IMR-90 (cell line): ENCODE results near the gene SCN8A. TPM values are rescaled to one million over a fixed set of nuclear protein-coding genes. Genes with fewer than 3 reads are reported as not detected.

ENCODE experiments used
- ATAC-seq: fragments of 200-7000 bp; cut with Tn5 transposase; 2 replicates; pipeline ENCODE4 v1.9.1; 2020; ENCODE audit warnings: low read depth, mild to moderate bottlenecking, moderate library complexity
- BruUV-seq: library from RNA; stranded (reverse); fragments of 400-500 nt; replicated peaks from 2 replicates; lab custom pipeline; 2021; lab: Mats Ljungman, UMichigan
- CTCF ChIA-PET: fragments of 300-600 bp; formaldehyde crosslinking; extraction: SDS; loops from one replicate; lab custom pipeline; 2021; ENCODE audit warnings: antibody characterized with exemption; lab: Yijun Ruan, JAX
- POLR2A ChIA-PET: fragments of 300-600 bp; sonication (Branson Sonifier 250); formaldehyde crosslinking; loops from one replicate; lab custom pipeline; 2022; ENCODE audit warnings: antibody characterized with exemption; ENCODE audit not compliant: unreplicated experiment; lab: Charles Lee
- DNase-seq: peaks from one replicate; pipeline ENCODE4 v3.0.0; 2013
- H2AFZ ChIP-seq: replicated peaks from 2 replicates; pipeline ENCODE3; 2013; ENCODE audit warnings: low read length, mild to moderate bottlenecking; ENCODE audit not compliant: poor library complexity
- H2AK5ac ChIP-seq: 2 replicates; pipeline ENCODE4 v1.6.1; 2013; ENCODE audit warnings: low read depth, low read length, inconsistent platforms
- H2AK9ac ChIP-seq: replicated peaks from 2 replicates; pipeline ENCODE3; 2013; ENCODE audit warnings: mild to moderate bottlenecking, low read depth, low read length, moderate library complexity; ENCODE audit not compliant: poor library complexity
- H2BK120ac ChIP-seq: 2 replicates; pipeline ENCODE4 v1.6.1; 2013; ENCODE audit warnings: low read depth, low read length, inconsistent platforms
- H2BK15ac ChIP-seq: 3 replicates; pipeline ENCODE4 v1.6.1; 2013; ENCODE audit warnings: low read depth, low read length, inconsistent platforms
- H2BK20ac ChIP-seq: 2 replicates; pipeline ENCODE4 v1.6.1; 2013; ENCODE audit warnings: low read depth, mild to moderate bottlenecking, inconsistent platforms, low read length, moderate library complexity
- H2BK5ac ChIP-seq: 2 replicates; pipeline ENCODE4 v1.6.1; 2013; ENCODE audit warnings: mild to moderate bottlenecking, low read depth, low read length, inconsistent platforms; ENCODE audit not compliant: poor library complexity, severe bottlenecking
- H3K14ac ChIP-seq: replicated peaks from 2 replicates; pipeline ENCODE4 v1.6.1; 2013; ENCODE audit warnings: low read depth, low read length, inconsistent platforms
- H3K18ac ChIP-seq: 2 replicates; pipeline ENCODE4 v1.6.1; 2013; ENCODE audit warnings: low read depth, low read length, control low read depth
- H3K23ac ChIP-seq: 2 replicates; pipeline ENCODE4 v1.6.1; 2013; ENCODE audit warnings: low read depth, low read length, inconsistent platforms
- H3K27ac ChIP-seq: 2 replicates; pipeline ENCODE4 v1.5.1; 2013; ENCODE audit warnings: mild to moderate bottlenecking, control low read depth, low read length; ENCODE audit not compliant: insufficient read depth
- H3K27me3 ChIP-seq: 2 replicates; pipeline ENCODE4 v1.6.1; 2013; ENCODE audit warnings: low read length; ENCODE audit not compliant: control insufficient read depth, insufficient read depth
- H3K36me3 ChIP-seq: 2 replicates; pipeline ENCODE4 v1.6.1; 2013; ENCODE audit warnings: low read length, mixed read lengths; ENCODE audit not compliant: control insufficient read depth, insufficient read depth
- H3K4ac ChIP-seq: 2 replicates; pipeline ENCODE4 v1.6.1; 2013; ENCODE audit warnings: low read depth, low read length, inconsistent platforms
- H3K4me1 ChIP-seq: 2 replicates; pipeline ENCODE4 v1.6.1; 2013; ENCODE audit warnings: low read length, mixed read lengths; ENCODE audit not compliant: control insufficient read depth, insufficient read depth
- H3K4me2 ChIP-seq: 2 replicates; pipeline ENCODE4 v1.6.1; 2013; ENCODE audit warnings: low read depth, mild to moderate bottlenecking, control low read depth, low read length, moderate library complexity
- H3K4me3 ChIP-seq: 2 replicates; pipeline ENCODE4 v1.5.1; 2013; ENCODE audit warnings: low read depth, mild to moderate bottlenecking, control low read depth, low read length, moderate library complexity; ENCODE audit not compliant: insufficient read depth
- H3K56ac ChIP-seq: 2 replicates; pipeline ENCODE4 v1.6.1; 2013; ENCODE audit warnings: low read length, inconsistent platforms; ENCODE audit not compliant: insufficient read depth; ENCODE audit errors: extremely low read depth
- H3K79me1 ChIP-seq, 2 experiments: 2 replicates each; pipeline ENCODE4 v1.6.1; 2013; ENCODE audit warnings: low read length in 2 of 2, inconsistent platforms in 1 of 2, low read depth in 1 of 2
- H3K9ac ChIP-seq: 2 replicates; pipeline ENCODE4 v1.6.1; 2013; ENCODE audit warnings: low read depth, low read length, control low read depth
- H3K9me1 ChIP-seq: 2 replicates; pipeline ENCODE4 v1.6.1; 2013; ENCODE audit warnings: low read length, inconsistent platforms; ENCODE audit not compliant: insufficient read depth
- H3K9me3 ChIP-seq: 2 replicates; pipeline ENCODE4 v1.6.1; 2013; ENCODE audit warnings: low read length; ENCODE audit not compliant: control insufficient read depth, insufficient read depth
- H4K20me1 ChIP-seq: 2 replicates; pipeline ENCODE4 v1.6.1; 2013; ENCODE audit warnings: low read length, inconsistent platforms; ENCODE audit not compliant: insufficient read depth
- H4K5ac ChIP-seq: 2 replicates; pipeline ENCODE4 v1.6.1; 2013; ENCODE audit warnings: mild to moderate bottlenecking, low read depth, low read length, control low read depth
- H4K8ac ChIP-seq, 2 experiments: 2 replicates each; pipeline ENCODE4 v1.6.1; 2013; ENCODE audit warnings: low read depth in 2 of 2, low read length in 2 of 2, control low read depth in 1 of 2, inconsistent platforms in 1 of 2
- H4K91ac ChIP-seq: 2 replicates; pipeline ENCODE4 v1.6.1; 2013; ENCODE audit warnings: low read depth, low read length, inconsistent platforms; ENCODE audit not compliant: insufficient read depth
- MAZ ChIP-seq: IDR thresholded peaks from 2 replicates; pipeline ENCODE4 v1.6.1; 2012; ENCODE audit warnings: low read depth, mild to moderate bottlenecking, low read length, improper control_type of control experiment, moderate library complexity, borderline replicate concordance
- POLR2A ChIP-seq: IDR thresholded peaks from 2 replicates; pipeline ENCODE4 v1.6.1; 2012; ENCODE audit warnings: mild to moderate bottlenecking, low read depth, low read length
- RCOR1 ChIP-seq: IDR thresholded peaks from 2 replicates; pipeline ENCODE4 v1.6.1; 2012; ENCODE audit warnings: mild to moderate bottlenecking, low read length, improper control_type of control experiment; ENCODE audit not compliant: insufficient replicate concordance
- WGBS, 2 experiments: methylation state at CpG; one replicate each; pipeline versions ENCODE4 v1.1.5 to v1.1.7; 2013; ENCODE audit warnings: missing lambda C conversion rate in 2 of 2; ENCODE audit not compliant: insufficient read length in 1 of 2; ENCODE audit errors: extremely low coverage in 2 of 2; 5-methylcytosine and 5-hydroxymethylcytosine counted together
- dilution Hi-C: fragments of 300-500 bp; cut with HindIII; formaldehyde crosslinking; loops from one replicate; pipeline ENCODE4 v1.14.3; 2018; ENCODE audit warnings: low sequenced_read_pairs; ENCODE audit not compliant: unreplicated experiment
- in situ Hi-C: fragments of 300-500 bp; cut with MboI; formaldehyde crosslinking; loops from 3 replicates; pipeline ENCODE4 v1.14.3; 2019; ENCODE audit warnings: low sequenced_read_pairs, inconsistent platforms, mixed read lengths
- intact Hi-C: fragments of 100-400 bp; cut with micrococcal nuclease; formaldehyde crosslinking; loops from 2 replicates; pipeline ENCODE4 v1.10.0; 2022
- polyA plus RNA-seq, 3 experiments: library from polyadenylated mRNA; depleted of rRNA; stranded (reverse); fragments of >200 nt; gene quantifications; 2 replicates each; pipeline ENCODE4 v1.2.3, GENCODE V29; 2012; ENCODE audit warnings: low replicate concordance in 1 of 3
- total RNA-seq: library from RNA; depleted of rRNA; stranded (reverse); fragments of >200 nt; gene quantifications from 2 replicates; pipeline ENCODE4 v1.2.3, GENCODE V29; 2012

The SCN8A gene
- total and polyA plus RNA-seq, 2 of the 4 experiments (the other 2 are of a cell fraction) = 6.9 to 19.7 TPM

DNA sequence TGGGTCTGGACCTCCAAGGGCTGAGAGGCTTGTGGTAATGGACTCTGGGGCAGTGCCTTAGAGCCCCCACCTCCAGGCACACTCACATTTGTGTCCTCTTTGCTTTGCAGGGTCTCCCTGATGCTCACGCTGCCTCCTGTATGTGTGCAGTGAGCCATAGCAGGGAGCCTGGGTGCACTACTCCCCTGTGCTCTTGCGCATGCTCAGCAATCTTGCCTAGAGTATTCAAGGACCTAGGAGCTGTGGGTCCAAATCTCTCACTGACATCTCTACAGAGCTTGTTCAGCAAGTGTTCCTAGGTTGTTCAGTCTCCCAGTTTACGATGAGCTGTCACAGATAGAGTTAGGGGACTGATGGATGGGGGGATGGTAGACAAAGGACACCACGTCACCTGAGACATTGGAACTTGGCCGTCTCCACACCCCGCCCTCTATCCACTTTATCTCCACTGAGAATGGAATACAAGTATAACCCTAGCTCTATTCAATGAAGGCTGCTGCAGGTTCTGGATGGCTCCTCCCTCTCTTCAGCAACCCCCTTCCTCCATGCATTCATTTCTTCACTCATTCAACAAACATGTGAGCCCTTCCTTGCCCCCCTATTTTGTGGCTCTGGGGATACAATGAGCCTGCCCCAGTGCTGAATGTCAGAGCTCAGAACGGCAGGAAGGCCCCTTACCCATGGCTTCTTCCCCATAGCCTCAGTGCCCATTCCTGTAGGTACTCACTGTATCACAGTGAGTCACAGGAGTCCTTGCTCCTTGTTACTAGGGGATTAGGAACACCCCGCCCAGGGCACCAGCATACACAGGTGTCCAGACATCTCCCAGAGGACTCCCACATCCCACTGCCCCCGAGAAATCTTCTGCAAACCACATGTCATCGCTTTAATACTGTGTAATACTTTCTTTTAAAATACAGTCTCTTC lies 226.3 kb downstream of the SCN8A start:
- H2AFZ ChIP-seq = no peak overlapping the region
- H4K5ac ChIP-seq = no peak overlapping the region
- no peak overlapping the region for H2AK9ac ChIP-seq
- BruUV-seq = no TSS peak
- H4K8ac ChIP-seq = no peak overlapping the region
- peaks cover 10% of the 10 kb centered on the region; the same call in 1 of the 2 replicates for H3K4me1 ChIP-seq
- H2BK20ac ChIP-seq = no peak overlapping the region; the same call in 1 of the 2 replicates
- 0 out of 3 replicates have a peak overlapping the region, but pooled peaks have one; percentile 16 for H2BK15ac ChIP-seq
- H3K18ac ChIP-seq = no peak overlapping the region
- H4K20me1 ChIP-seq = no peaks in the 10 kb centered on the region
- no peak overlapping the region for H3K9ac ChIP-seq
- TF ChIP-seq MAZ (no peak), POLR2A (no peak), RCOR1 (no peak)
- no peak overlapping the region for H2AK5ac ChIP-seq
- no peak for DNase-seq
- no peak overlapping the region for H2BK120ac ChIP-seq
- intact Hi-C loops = no loop called here
- 97% methylated on average over 3 of the region's 10 CpGs; no CpG with 5 or more reads in 1 of the 2 experiments for WGBS, 2 experiments
- no peaks in the 10 kb centered on the region; the same call in 1 of the 2 replicates for H3K27me3 ChIP-seq
- POLR2A ChIA-PET = no interaction called here
- CTCF ChIA-PET = no interaction called here
- no peak overlapping the region for H3K4ac ChIP-seq
- no peak overlapping the region for H3K27ac ChIP-seq
- no peak overlapping the region for H3K4me3 ChIP-seq
- no peaks in the 10 kb centered on the region for H3K9me3 ChIP-seq
- dilution Hi-C loops = no loop called here
- H3K23ac ChIP-seq = no peak overlapping the region
- no peaks in the 10 kb centered on the region for H3K36me3 ChIP-seq
- no peak overlapping the region for H4K91ac ChIP-seq
- no peak overlapping the region for H2BK5ac ChIP-seq
- H3K79me1 ChIP-seq = 0 out of 4 replicates have a peak, but pooled peaks cover 0 to 2% of the 10 kb centered on the region in 2 experiments
- in situ Hi-C loops = no loop called here
- H3K4me2 ChIP-seq = no peak overlapping the region
- H3K14ac ChIP-seq = no peak overlapping the region
- no peak for ATAC-seq
- H3K56ac ChIP-seq = no peak overlapping the region
- no peaks in the 10 kb centered on the region; the same call in 1 of the 2 replicates for H3K9me1 ChIP-seq
